Measurements from ENCODE around the gene XDH. TPM values are rescaled to one million over a fixed set of nuclear protein-coding genes. Genes with fewer than 3 reads are reported as not detected.

XDH gene
- not detected for total RNA-seq

- Histone ChIP-seq H3K9ac (ENCODE audit: low read depth in 1 of 3, low read length in 3 of 3) (no peak within 1 kb of the TSS), H3K27ac (ENCODE audit: low read depth, low read length) (no peak within 1 kb of the TSS), H3K9me3 (ENCODE audit: control insufficient read depth in 3 of 3, low read length in 3 of 3) (peaks cover 0 to under 1% (median 0%) of the 10 kb centered on the region in 3 donors), H3K27me3 (ENCODE audit: control insufficient read depth in 3 of 3, insufficient read depth in 3 of 3, low read length in 3 of 3) (no peaks in the 10 kb centered on the region), H3K4me3 (ENCODE audit: low read length in 3 of 3) (no peak within 1 kb of the TSS), H3K36me3 (ENCODE audit: control insufficient read depth in 3 of 3, insufficient read depth in 3 of 3, low read length in 3 of 3) (no peaks in the 10 kb centered on the region), H3K4me1 (ENCODE audit: control insufficient read depth in 3 of 3, insufficient read depth in 3 of 3, low read length in 3 of 3) (peaks cover 0 to 3% (median 0%) of the 10 kb centered on the region in 3 donors)
These were observed at the start of gene XDH for GRCh38 chr2:31414601-31415241. TSS of gene XDH (minus strand) at chr2:31414742. CDS start at chr2:31414666, 76 bp downstream.

- H3K4me1 ChIP-seq (ENCODE audit: control insufficient read depth in 3 of 3, insufficient read depth in 3 of 3, low read length in 3 of 3): no peaks in the 10 kb centered on the region
- peaks cover 2 to 14% (median 8%) of the 10 kb centered on the region in 3 donors for H3K9me3 ChIP-seq (ENCODE audit: control insufficient read depth in 3 of 3, low read length in 3 of 3)
- H3K9ac ChIP-seq (ENCODE audit: low read depth in 1 of 3, low read length in 3 of 3): no peak overlapping the region
These were observed 43.1 kb upstream of the XDH start for GRCh38 chr2:31457651-31458050.

GRCh38 chr2:31446848-31447247 lies 32.3 kb upstream of the XDH start:
- H3K36me3 ChIP-seq (ENCODE audit: control insufficient read depth in 3 of 3, insufficient read depth in 3 of 3, low read length in 3 of 3): no peaks in the 10 kb centered on the region
- no peaks in the 10 kb centered on the region for H3K27me3 ChIP-seq (ENCODE audit: control insufficient read depth in 3 of 3, insufficient read depth in 3 of 3, low read length in 3 of 3)
- H3K9me3 ChIP-seq (ENCODE audit: control insufficient read depth in 3 of 3, low read length in 3 of 3): peaks cover 4 to 12% (median 5%) of the 10 kb centered on the region in 3 donors
- no peak overlapping the region for H3K9ac ChIP-seq (ENCODE audit: low read depth in 1 of 3, low read length in 3 of 3)
- H3K4me1 ChIP-seq (ENCODE audit: control insufficient read depth in 3 of 3, insufficient read depth in 3 of 3, low read length in 3 of 3): no peaks in the 10 kb centered on the region
- no peak overlapping the region for H3K4me3 ChIP-seq (ENCODE audit: low read length in 3 of 3)
- no peak overlapping the region for H3K27ac ChIP-seq (ENCODE audit: low read depth, low read length)

More at GRCh38 chr2:31457651-31458050, 43.1 kb upstream of the XDH start:
- Histone ChIP-seq H3K27ac (ENCODE audit: low read depth, low read length) (no peak overlapping the region), H3K36me3 (ENCODE audit: control insufficient read depth in 3 of 3, insufficient read depth in 3 of 3, low read length in 3 of 3) (no peaks in the 10 kb centered on the region), H3K27me3 (ENCODE audit: control insufficient read depth in 3 of 3, insufficient read depth in 3 of 3, low read length in 3 of 3) (no peaks in the 10 kb centered on the region), H3K4me3 (ENCODE audit: low read length in 3 of 3) (no peak overlapping the region)

GRCh38 chr2:31442376-31442775 lies 27.8 kb upstream of the XDH start:
- H3K27me3 ChIP-seq (ENCODE audit: control insufficient read depth in 3 of 3, insufficient read depth in 3 of 3, low read length in 3 of 3): no peaks in the 10 kb centered on the region
- no peaks in the 10 kb centered on the region for H3K9me3 ChIP-seq (ENCODE audit: control insufficient read depth in 3 of 3, low read length in 3 of 3)
- H3K36me3 ChIP-seq (ENCODE audit: control insufficient read depth in 3 of 3, insufficient read depth in 3 of 3, low read length in 3 of 3): no peaks in the 10 kb centered on the region
- no peak overlapping the region for H3K4me3 ChIP-seq (ENCODE audit: low read length in 3 of 3)
- H3K9ac ChIP-seq (ENCODE audit: low read depth in 1 of 3, low read length in 3 of 3): no peak overlapping the region
- no peak overlapping the region for H3K27ac ChIP-seq (ENCODE audit: low read depth, low read length)
- H3K4me1 ChIP-seq (ENCODE audit: control insufficient read depth in 3 of 3, insufficient read depth in 3 of 3, low read length in 3 of 3): no peaks in the 10 kb centered on the region

GRCh38 chr2:31440764-31441163 lies 26.2 kb upstream of the XDH start:
- no peaks in the 10 kb centered on the region for H3K27me3 ChIP-seq (ENCODE audit: control insufficient read depth in 3 of 3, insufficient read depth in 3 of 3, low read length in 3 of 3)
- H3K9ac ChIP-seq (ENCODE audit: low read depth in 1 of 3, low read length in 3 of 3): no peak overlapping the region
- no peak overlapping the region for H3K4me3 ChIP-seq (ENCODE audit: low read length in 3 of 3)
- H3K27ac ChIP-seq (ENCODE audit: low read depth, low read length): no peak overlapping the region
- H3K9me3 ChIP-seq (ENCODE audit: control insufficient read depth in 3 of 3, low read length in 3 of 3): no peaks in the 10 kb centered on the region
- no peaks in the 10 kb centered on the region for H3K4me1 ChIP-seq (ENCODE audit: control insufficient read depth in 3 of 3, insufficient read depth in 3 of 3, low read length in 3 of 3)
- no peaks in the 10 kb centered on the region for H3K36me3 ChIP-seq (ENCODE audit: control insufficient read depth in 3 of 3, insufficient read depth in 3 of 3, low read length in 3 of 3)

- Histone ChIP-seq H3K36me3 (ENCODE audit: control insufficient read depth in 3 of 3, insufficient read depth in 3 of 3, low read length in 3 of 3) (no peaks in the 10 kb centered on the region), H3K4me3 (ENCODE audit: low read length in 3 of 3) (no peak overlapping the region), H3K27me3 (ENCODE audit: control insufficient read depth in 3 of 3, insufficient read depth in 3 of 3, low read length in 3 of 3) (no peaks in the 10 kb centered on the region), H3K4me1 (ENCODE audit: control insufficient read depth in 3 of 3, insufficient read depth in 3 of 3, low read length in 3 of 3) (no peaks in the 10 kb centered on the region), H3K27ac (ENCODE audit: low read depth, low read length) (no peak overlapping the region), H3K9me3 (ENCODE audit: control insufficient read depth in 3 of 3, low read length in 3 of 3) (no peaks in the 10 kb centered on the region), H3K9ac (ENCODE audit: low read depth in 1 of 3, low read length in 3 of 3) (no peak overlapping the region)
These were observed 20.4 kb upstream of the XDH start for GRCh38 chr2:31434911-31435310.

- no peak overlapping the region for H3K4me3 ChIP-seq (ENCODE audit: low read length in 3 of 3)
These were observed 19.0 kb upstream of the XDH start for GRCh38 chr2:31433541-31433940.

GRCh38 chr2:31430439-31431165 lies 16.1 kb upstream of the XDH start:
- H3K27me3 ChIP-seq (ENCODE audit: control insufficient read depth in 3 of 3, insufficient read depth in 3 of 3, low read length in 3 of 3): no peaks in the 10 kb centered on the region
- H3K9ac ChIP-seq (ENCODE audit: low read depth in 1 of 3, low read length in 3 of 3): no peak overlapping the region
- no peak overlapping the region for H3K4me3 ChIP-seq (ENCODE audit: low read length in 3 of 3)
- H3K36me3 ChIP-seq (ENCODE audit: control insufficient read depth in 3 of 3, insufficient read depth in 3 of 3, low read length in 3 of 3): no peaks in the 10 kb centered on the region
- H3K27ac ChIP-seq (ENCODE audit: low read depth, low read length): no peak overlapping the region
- no peaks in the 10 kb centered on the region for H3K9me3 ChIP-seq (ENCODE audit: control insufficient read depth in 3 of 3, low read length in 3 of 3)
- no peaks in the 10 kb centered on the region for H3K4me1 ChIP-seq (ENCODE audit: control insufficient read depth in 3 of 3, insufficient read depth in 3 of 3, low read length in 3 of 3)

More at GRCh38 chr2:31433541-31433940, 19.0 kb upstream of the XDH start:
- H3K4me1 ChIP-seq (ENCODE audit: control insufficient read depth in 3 of 3, insufficient read depth in 3 of 3, low read length in 3 of 3): no peaks in the 10 kb centered on the region
- H3K36me3 ChIP-seq (ENCODE audit: control insufficient read depth in 3 of 3, insufficient read depth in 3 of 3, low read length in 3 of 3): no peaks in the 10 kb centered on the region
- H3K27me3 ChIP-seq (ENCODE audit: control insufficient read depth in 3 of 3, insufficient read depth in 3 of 3, low read length in 3 of 3): no peaks in the 10 kb centered on the region
- no peaks in the 10 kb centered on the region for H3K9me3 ChIP-seq (ENCODE audit: control insufficient read depth in 3 of 3, low read length in 3 of 3)
- H3K9ac ChIP-seq (ENCODE audit: low read depth in 1 of 3, low read length in 3 of 3): no peak overlapping the region
- H3K27ac ChIP-seq (ENCODE audit: low read depth, low read length): no peak overlapping the region

GRCh38 chr2:31429759-31430438 lies 15.4 kb upstream of the XDH start:
- H3K27ac ChIP-seq (ENCODE audit: low read depth, low read length): no peak overlapping the region
- no peaks in the 10 kb centered on the region for H3K4me1 ChIP-seq (ENCODE audit: control insufficient read depth in 3 of 3, insufficient read depth in 3 of 3, low read length in 3 of 3)
- H3K9me3 ChIP-seq (ENCODE audit: control insufficient read depth in 3 of 3, low read length in 3 of 3): no peaks in the 10 kb centered on the region
- no peaks in the 10 kb centered on the region for H3K27me3 ChIP-seq (ENCODE audit: control insufficient read depth in 3 of 3, insufficient read depth in 3 of 3, low read length in 3 of 3)
- H3K4me3 ChIP-seq (ENCODE audit: low read length in 3 of 3): no peak overlapping the region
- H3K36me3 ChIP-seq (ENCODE audit: control insufficient read depth in 3 of 3, insufficient read depth in 3 of 3, low read length in 3 of 3): no peaks in the 10 kb centered on the region
- no peak overlapping the region for H3K9ac ChIP-seq (ENCODE audit: low read depth in 1 of 3, low read length in 3 of 3)

- H3K36me3 ChIP-seq (ENCODE audit: control insufficient read depth in 3 of 3, insufficient read depth in 3 of 3, low read length in 3 of 3): no peaks in the 10 kb centered on the region
- H3K27me3 ChIP-seq (ENCODE audit: control insufficient read depth in 3 of 3, insufficient read depth in 3 of 3, low read length in 3 of 3): no peaks in the 10 kb centered on the region
- H3K9ac ChIP-seq (ENCODE audit: low read depth in 1 of 3, low read length in 3 of 3): no peak overlapping the region
- H3K27ac ChIP-seq (ENCODE audit: low read depth, low read length): no peak overlapping the region
- H3K9me3 ChIP-seq (ENCODE audit: control insufficient read depth in 3 of 3, low read length in 3 of 3): no peaks in the 10 kb centered on the region
- H3K4me3 ChIP-seq (ENCODE audit: low read length in 3 of 3): no peak overlapping the region
- no peaks in the 10 kb centered on the region for H3K4me1 ChIP-seq (ENCODE audit: control insufficient read depth in 3 of 3, insufficient read depth in 3 of 3, low read length in 3 of 3)
These were observed 14.5 kb upstream of the XDH start for GRCh38 chr2:31429040-31429439.

All from skeletal muscle tissue (tissue), 4 donors.